NCI-H82 treated with DMSO at 0.1 percent for 48 hours (cell line): Measurements from ENCODE around the gene VIL1.
A peak's percentile ranks its signal among the peaks of the same experiment; 100 is the strongest.

Experiments used
- DNase-seq: peaks from one replicate; lab custom pipeline; 2025; ENCODE audit not compliant: unreplicated experiment; lab: John Stamatoyannopoulos, UW

The VIL1 gene

GRCh38 chr2:218418717-218419458, at the start of gene VIL1:
Gene VIL1 (plus strand): TSS chr2:218419123. CDS start chr2:218423779, 4,656 bp downstream.
- no peak for DNase-seq

- DNase-seq = no peak
Measured at GRCh38 chr2:218369330-218369729, 49.6 kb upstream of the VIL1 start.

GRCh38 chr2:218370410-218371063, 48.4 kb upstream of the VIL1 start:
- DNase-seq = no peak

GRCh38 chr2:218371983-218372350, 47.0 kb upstream of the VIL1 start:
- no peak for DNase-seq

GRCh38 chr2:218374795-218375194, 44.1 kb upstream of the VIL1 start:
- DNase-seq = no peak

- DNase-seq = no peak
Measured at GRCh38 chr2:218375212-218375611, 43.7 kb upstream of the VIL1 start.

- DNase-seq = no peak
Measured at GRCh38 chr2:218378053-218378452, 40.9 kb upstream of the VIL1 start.

- no peak for DNase-seq
Measured at GRCh38 chr2:218381916-218382366, 37.0 kb upstream of the VIL1 start, which contains the start of gene SLC11A1. Gene SLC11A1 (plus strand): TSS chr2:218382273. CDS start chr2:218382369, 96 bp downstream.

GRCh38 chr2:218382785-218383184, 36.1 kb upstream of the VIL1 start:
- DNase-seq = no peak

- DNase-seq = no peak
Measured at GRCh38 chr2:218383892-218384519, 34.9 kb upstream of the VIL1 start.

GRCh38 chr2:218384975-218385374, 33.9 kb upstream of the VIL1 start:
- DNase-seq = no peak

- no peak for DNase-seq
Measured at GRCh38 chr2:218386505-218387368, 32.2 kb upstream of the VIL1 start.

- DNase-seq = peak; percentile 75
Measured at GRCh38 chr2:218387369-218388194, 31.3 kb upstream of the VIL1 start.

GRCh38 chr2:218389333-218390150, 29.4 kb upstream of the VIL1 start:
- DNase-seq = no peak

GRCh38 chr2:218391202-218391601, 27.7 kb upstream of the VIL1 start:
- no peak for DNase-seq

GRCh38 chr2:218392459-218392858, 26.5 kb upstream of the VIL1 start:
- DNase-seq = no peak

GRCh38 chr2:218392891-218393462, 25.9 kb upstream of the VIL1 start:
- no peak for DNase-seq

GRCh38 chr2:218393750-218394290, 25.1 kb upstream of the VIL1 start:
- no peak for DNase-seq
